Measurements from ENCODE around the gene WASF3.

The WASF3 gene

DNA sequence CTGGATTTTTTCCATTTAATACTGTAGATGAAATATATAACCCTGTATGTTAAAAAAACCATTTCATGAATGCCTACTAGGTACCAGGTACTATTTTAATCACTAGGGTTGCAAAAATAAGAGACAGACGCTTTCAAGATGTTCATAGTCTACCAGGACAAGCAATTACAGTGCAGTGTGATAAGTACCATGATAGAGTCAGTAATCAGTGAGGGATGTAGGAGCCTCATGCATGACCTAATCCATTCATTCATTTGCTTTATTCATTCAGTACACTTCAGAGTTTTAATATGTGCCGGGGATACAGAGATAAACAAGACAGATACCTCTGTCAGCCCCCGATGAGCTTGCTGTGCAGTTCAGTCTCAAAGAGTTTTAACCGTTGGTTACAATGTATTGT, 3.0 kb downstream of the WASF3 start:
- Histone ChIP-seq H2BK15ac (ENCODE audit: low read depth, poor library complexity, severe bottlenecking) (no peak overlapping the region), H3K9me3 (ENCODE audit: control insufficient read depth, low read length) (no peaks in the 10 kb centered on the region), H3K4me2 (ENCODE audit: low read length, poor library complexity, severe bottlenecking) (no peak overlapping the region), H3K4me3 (ENCODE audit: insufficient read depth in 1 of 2, low read depth in 1 of 2, low read length in 2 of 2) (no peak overlapping the region), H2BK5ac (ENCODE audit: low read depth, low read length, poor library complexity, severe bottlenecking) (no peak overlapping the region), H2AFZ (ENCODE audit: low read depth, low read length) (no peak overlapping the region), H3K4me1 (ENCODE audit: control insufficient read depth, insufficient read depth, low read depth, low read length) (peaks cover 13% of the 10 kb centered on the region), H2BK120ac (ENCODE audit: low read depth, low read length) (no peak overlapping the region), H3K36me3 (ENCODE audit: control insufficient read depth in 1 of 2, insufficient read depth in 2 of 2, low read depth in 1 of 2, low read length in 2 of 2) (no peaks in the 10 kb centered on the region), H3K27ac (ENCODE audit: low read length, poor library complexity, severe bottlenecking) (no peak overlapping the region), H3K27me3 (ENCODE audit: control insufficient read depth in 1 of 2, insufficient read depth in 1 of 2, low read length in 2 of 2) (peaks cover 0 to under 1% of the 10 kb centered on the region in 2 experiments), H3K4ac (ENCODE audit: low read depth in 1 of 2, low read length in 2 of 2) (no peak overlapping the region), H3K79me1 (replicated peaks; ENCODE audit: low read length, poor library complexity, severe bottlenecking) (peaks cover 36% of the 10 kb centered on the region), H3K18ac (ENCODE audit: low read depth in 1 of 2, low read length in 2 of 2) (no peak overlapping the region), H2BK12ac (ENCODE audit: low read length in 2 of 2) (no peak overlapping the region), H2AK5ac (ENCODE audit: low read length, severe bottlenecking) (no peak overlapping the region), H4K8ac (ENCODE audit: low read length) (no peak overlapping the region), H4K91ac (ENCODE audit: low read length) (no peak overlapping the region), H3K14ac (ENCODE audit: low read length in 2 of 2) (no peak overlapping the region), H3K9ac (ENCODE audit: low read length) (no peak overlapping the region), H3K23ac (ENCODE audit: low read length in 2 of 2) (no peak overlapping the region)
- DNase-seq: no peak
- WGBS: 98% methylated on average over 4 of the region's 4 CpGs

GRCh38 chr13:26561067-26561466, 3.6 kb downstream of the WASF3 start:
- H4K8ac ChIP-seq (ENCODE audit: low read length): peak overlapping the region; percentile 31
- no peak overlapping the region for H3K4me2 ChIP-seq (ENCODE audit: low read length, poor library complexity, severe bottlenecking)
- H3K4me3 ChIP-seq (ENCODE audit: insufficient read depth in 1 of 2, low read depth in 1 of 2, low read length in 2 of 2): peak overlapping the region in 1 of 2 experiments; percentile 7
- H3K27ac ChIP-seq (ENCODE audit: low read length, poor library complexity, severe bottlenecking): no peak overlapping the region
- peaks cover 13% of the 10 kb centered on the region for H3K4me1 ChIP-seq (ENCODE audit: control insufficient read depth, insufficient read depth, low read depth, low read length)
- H3K4ac ChIP-seq (ENCODE audit: low read depth in 1 of 2, low read length in 2 of 2): no peak overlapping the region
- no peaks in the 10 kb centered on the region for H3K9me3 ChIP-seq (ENCODE audit: control insufficient read depth, low read length)
- no peak overlapping the region for H2AK5ac ChIP-seq (ENCODE audit: low read length, severe bottlenecking)
- peak overlapping the region in 1 of 2 experiments; percentile 90 for H3K23ac ChIP-seq (ENCODE audit: low read length in 2 of 2)
- H3K79me1 ChIP-seq (replicated peaks; ENCODE audit: low read length, poor library complexity, severe bottlenecking): peaks cover 36% of the 10 kb centered on the region
- H3K36me3 ChIP-seq (ENCODE audit: control insufficient read depth in 1 of 2, insufficient read depth in 2 of 2, low read depth in 1 of 2, low read length in 2 of 2): no peaks in the 10 kb centered on the region
- H2BK15ac ChIP-seq (ENCODE audit: low read depth, poor library complexity, severe bottlenecking): peak overlapping the region; percentile 60
- H2BK12ac ChIP-seq (ENCODE audit: low read length in 2 of 2): peak overlapping the region; percentile 31 to 39
- no peak overlapping the region for H2BK5ac ChIP-seq (ENCODE audit: low read depth, low read length, poor library complexity, severe bottlenecking)
- no peak overlapping the region for H3K14ac ChIP-seq (ENCODE audit: low read length in 2 of 2)
- H2AFZ ChIP-seq (ENCODE audit: low read depth, low read length): no peak overlapping the region
- no peak for DNase-seq
- 78% methylated on average over 3 of the region's 3 CpGs for WGBS
- no peak overlapping the region for H3K18ac ChIP-seq (ENCODE audit: low read depth in 1 of 2, low read length in 2 of 2)
- H2BK120ac ChIP-seq (ENCODE audit: low read depth, low read length): no peak overlapping the region
- H3K9ac ChIP-seq (ENCODE audit: low read length): peak overlapping the region; percentile 40
- H3K27me3 ChIP-seq (ENCODE audit: control insufficient read depth in 1 of 2, insufficient read depth in 1 of 2, low read length in 2 of 2): no peaks in the 10 kb centered on the region
- H4K91ac ChIP-seq (ENCODE audit: low read length): no peak overlapping the region

- H3K9me3 ChIP-seq (ENCODE audit: control insufficient read depth, low read length): no peaks in the 10 kb centered on the region
- peaks cover 41% of the 10 kb centered on the region for H3K79me1 ChIP-seq (replicated peaks; ENCODE audit: low read length, poor library complexity, severe bottlenecking)
- H2AFZ ChIP-seq (ENCODE audit: low read depth, low read length): no peak overlapping the region
- 75% methylated on average over 7 of the region's 8 CpGs for WGBS
- peak overlapping the region in 1 of 2 experiments; percentile 80 for H3K14ac ChIP-seq (ENCODE audit: low read length in 2 of 2)
- no peak overlapping the region for H3K4me2 ChIP-seq (ENCODE audit: low read length, poor library complexity, severe bottlenecking)
- H2AK5ac ChIP-seq (ENCODE audit: low read length, severe bottlenecking): peak overlapping the region; percentile 44
- H3K27ac ChIP-seq (ENCODE audit: low read length, poor library complexity, severe bottlenecking): no peak overlapping the region
- H3K4ac ChIP-seq (ENCODE audit: low read depth in 1 of 2, low read length in 2 of 2): peak overlapping the region in 1 of 2 experiments; percentile 9
- peak overlapping the region; percentile 87 for H2BK15ac ChIP-seq (ENCODE audit: low read depth, poor library complexity, severe bottlenecking)
- H4K91ac ChIP-seq (ENCODE audit: low read length): peak overlapping the region; percentile 73
- no peak overlapping the region for H2BK120ac ChIP-seq (ENCODE audit: low read depth, low read length)
- H2BK5ac ChIP-seq (ENCODE audit: low read depth, low read length, poor library complexity, severe bottlenecking): no peak overlapping the region
- H3K36me3 ChIP-seq (ENCODE audit: control insufficient read depth in 1 of 2, insufficient read depth in 2 of 2, low read depth in 1 of 2, low read length in 2 of 2): no peaks in the 10 kb centered on the region
- peak overlapping the region in 1 of 2 experiments; percentile 22 for H3K4me3 ChIP-seq (ENCODE audit: insufficient read depth in 1 of 2, low read depth in 1 of 2, low read length in 2 of 2)
- H4K8ac ChIP-seq (ENCODE audit: low read length): peak overlapping the region; percentile 52
- peak overlapping the region; percentile 40 for H3K9ac ChIP-seq (ENCODE audit: low read length)
- DNase-seq: peak; percentile 71
- no peaks in the 10 kb centered on the region for H3K27me3 ChIP-seq (ENCODE audit: control insufficient read depth in 1 of 2, insufficient read depth in 1 of 2, low read length in 2 of 2)
- H3K23ac ChIP-seq (ENCODE audit: low read length in 2 of 2): no peak overlapping the region
- H2BK12ac ChIP-seq (ENCODE audit: low read length in 2 of 2): no peak overlapping the region
- peak overlapping the region in 1 of 2 experiments; percentile 68 for H3K18ac ChIP-seq (ENCODE audit: low read depth in 1 of 2, low read length in 2 of 2)
- peaks cover 13% of the 10 kb centered on the region for H3K4me1 ChIP-seq (ENCODE audit: control insufficient read depth, insufficient read depth, low read depth, low read length)
These were observed 4.4 kb downstream of the WASF3 start for GRCh38 chr13:26561651-26562511.

DNA sequence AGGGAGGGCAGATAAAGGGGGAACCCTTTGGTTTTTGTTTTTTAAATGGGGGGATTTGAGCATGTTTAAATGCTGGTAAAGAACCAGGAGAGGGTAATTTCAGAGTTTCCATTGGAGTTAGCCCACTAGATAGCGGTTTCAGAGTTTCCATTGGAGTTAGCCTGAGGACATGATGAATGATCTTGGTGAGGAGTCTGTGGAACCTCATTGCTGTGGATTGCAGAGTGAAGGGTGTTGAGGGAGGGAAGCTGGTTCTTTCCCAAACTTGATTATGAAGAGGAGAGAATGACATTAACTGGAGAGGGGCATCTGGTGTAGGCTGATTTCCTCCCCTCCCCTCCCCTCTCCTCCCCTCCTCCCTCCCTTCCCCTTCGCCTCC, 5.0 kb downstream of the WASF3 start:
- H2BK5ac ChIP-seq (ENCODE audit: low read depth, low read length, poor library complexity, severe bottlenecking): no peak overlapping the region
- no peak overlapping the region for H2BK15ac ChIP-seq (ENCODE audit: low read depth, poor library complexity, severe bottlenecking)
- H3K36me3 ChIP-seq (ENCODE audit: control insufficient read depth in 1 of 2, insufficient read depth in 2 of 2, low read depth in 1 of 2, low read length in 2 of 2): no peaks in the 10 kb centered on the region
- H3K18ac ChIP-seq (ENCODE audit: low read depth in 1 of 2, low read length in 2 of 2): no peak overlapping the region
- H3K4me2 ChIP-seq (ENCODE audit: low read length, poor library complexity, severe bottlenecking): no peak overlapping the region
- H2BK12ac ChIP-seq (ENCODE audit: low read length in 2 of 2): no peak overlapping the region
- no peak overlapping the region for H3K4ac ChIP-seq (ENCODE audit: low read depth in 1 of 2, low read length in 2 of 2)
- H4K91ac ChIP-seq (ENCODE audit: low read length): no peak overlapping the region
- no peaks in the 10 kb centered on the region for H3K27me3 ChIP-seq (ENCODE audit: control insufficient read depth in 1 of 2, insufficient read depth in 1 of 2, low read length in 2 of 2)
- peak overlapping the region; percentile 40 for H3K9ac ChIP-seq (ENCODE audit: low read length)
- peaks cover 44% of the 10 kb centered on the region for H3K79me1 ChIP-seq (replicated peaks; ENCODE audit: low read length, poor library complexity, severe bottlenecking)
- no peak overlapping the region for H2AFZ ChIP-seq (ENCODE audit: low read depth, low read length)
- H3K9me3 ChIP-seq (ENCODE audit: control insufficient read depth, low read length): no peaks in the 10 kb centered on the region
- peaks cover 10% of the 10 kb centered on the region for H3K4me1 ChIP-seq (ENCODE audit: control insufficient read depth, insufficient read depth, low read depth, low read length)
- H2BK120ac ChIP-seq (ENCODE audit: low read depth, low read length): no peak overlapping the region
- peak overlapping the region in 1 of 2 experiments; percentile 22 for H3K4me3 ChIP-seq (ENCODE audit: insufficient read depth in 1 of 2, low read depth in 1 of 2, low read length in 2 of 2)
- 74% methylated on average over 2 of the region's 2 CpGs for WGBS
- no peak overlapping the region for H4K8ac ChIP-seq (ENCODE audit: low read length)
- peak; percentile 38 for DNase-seq
- no peak overlapping the region for H2AK5ac ChIP-seq (ENCODE audit: low read length, severe bottlenecking)
- no peak overlapping the region for H3K27ac ChIP-seq (ENCODE audit: low read length, poor library complexity, severe bottlenecking)
- no peak overlapping the region for H3K23ac ChIP-seq (ENCODE audit: low read length in 2 of 2)
- H3K14ac ChIP-seq (ENCODE audit: low read length in 2 of 2): no peak overlapping the region
